ENCODE results near the gene EEF1AKMT2.

- TF ChIP-seq CTCF (IDR thresholded peaks at IDR 0.05) (no peak), POLR2AphosphoS5 (IDR thresholded peaks at IDR 0.05) (no peak), POLR2A (IDR thresholded peaks at IDR 0.05) (no peak), EP300 (IDR thresholded peaks at IDR 0.05) (no peak)
These were observed 65.9 kb downstream of the EEF1AKMT2 start for GRCh38 chr10:124725791-124726190.
